Endothelial cell of umbilical vein (primary cell): ENCODE data around the gene HEATR5A. TPM values are rescaled to one million over a fixed set of nuclear protein-coding genes. Genes with fewer than 3 reads are reported as not detected.

ENCODE experiments used
- BruUV-seq: library from RNA; stranded (reverse); fragments of 400-500 nt; replicated peaks from 2 replicates; lab custom pipeline; 2021; lab: Mats Ljungman, UMichigan
- CTCF ChIA-PET: fragments of 300-600, 350-600 bp; sonication (Branson Sonifier 250); formaldehyde crosslinking; loops from one replicate; lab custom pipeline; 2021; ENCODE audit warnings: antibody characterized with exemption, inconsistent platforms; lab: Charles Lee
- POLR2A ChIA-PET: fragments of 300-600, 350-600 bp; sonication (Branson Sonifier 250); formaldehyde crosslinking; loops from one replicate; lab custom pipeline; 2021; ENCODE audit warnings: antibody characterized with exemption, inconsistent platforms; lab: Charles Lee
- DNase-seq: peaks from one replicate; pipeline ENCODE4 v3.0.0-alpha.2; 2011; ENCODE audit warnings: low read depth, low spot score
- FAIRE-seq: peaks from 2 replicates; lab custom pipeline; 2011; peaks lifted over from hg19 to GRCh38; lab: Jason Lieb, UNC
- H2AFZ ChIP-seq: 2 replicates; pipeline ENCODE4 v1.6.0; 2012; ENCODE audit warnings: low read depth, low read length, control low read depth, inconsistent platforms
- H3K27ac ChIP-seq: 2 replicates; pipeline ENCODE4 v1.5.1; 2011; ENCODE audit warnings: low read depth, mild to moderate bottlenecking, control low read depth, low read length, moderate library complexity; ENCODE audit not compliant: insufficient read depth
- H3K27me3 ChIP-seq, 2 experiments: 2 replicates each; pipeline versions ENCODE4 v1.6.0 to v1.6.1; 2011; ENCODE audit warnings: low read length in 2 of 2, mixed read lengths in 1 of 2; ENCODE audit not compliant: control insufficient read depth in 2 of 2, insufficient read depth in 2 of 2
- H3K36me3 ChIP-seq, 2 experiments: 2 replicates in 1 of 2; 3 replicates in 1 of 2; pipeline ENCODE4 v1.5.1; 2011; ENCODE audit warnings: low read length in 2 of 2, mild to moderate bottlenecking in 1 of 2, moderate library complexity in 1 of 2; ENCODE audit not compliant: control insufficient read depth in 2 of 2, insufficient read depth in 2 of 2; ENCODE audit errors: extremely low read depth in 1 of 2
- H3K4me1 ChIP-seq: 3 replicates; pipeline ENCODE4 v1.5.1; 2011; ENCODE audit warnings: mild to moderate bottlenecking, low read length; ENCODE audit not compliant: control insufficient read depth, insufficient read depth; ENCODE audit errors: extremely low read depth
- H3K4me2 ChIP-seq: 2 replicates; pipeline ENCODE4 v1.6.1; 2011; ENCODE audit warnings: low read length, control low read depth, mixed read lengths; ENCODE audit not compliant: insufficient read depth
- H3K4me3 ChIP-seq, 3 experiments: fragments of 200-600 bp in 1 of 3; sonication (generic), shearing (Covaris generic) in 1 of 3; replicated peaks in 1 of 3; 2 replicates each; pipeline ENCODE4 v1.5.1; 2011 to 2016; ENCODE audit warnings: control low read depth in 3 of 3, low read length in 3 of 3, mild to moderate bottlenecking in 2 of 3, inconsistent platforms in 1 of 3, low read depth in 1 of 3, moderate library complexity in 1 of 3; ENCODE audit not compliant: insufficient read depth in 1 of 3
- H3K79me2 ChIP-seq: 2 replicates; pipeline ENCODE4 v1.6.0; 2012; ENCODE audit warnings: low read length, inconsistent platforms; ENCODE audit not compliant: control insufficient read depth, insufficient read depth
- H3K9ac ChIP-seq: replicated peaks from 2 replicates; pipeline ENCODE3; 2011; ENCODE audit warnings: low read length, control low read depth; ENCODE audit not compliant: insufficient read depth; ENCODE audit errors: extremely low read depth
- H3K9me1 ChIP-seq: replicated peaks from 3 replicates; pipeline ENCODE4 v1.6.0; 2011; ENCODE audit warnings: mild to moderate bottlenecking, low read length; ENCODE audit not compliant: control insufficient read depth, insufficient read depth; ENCODE audit errors: extremely low read depth
- H3K9me3 ChIP-seq: replicated peaks from 2 replicates; pipeline ENCODE4 v1.5.1; 2012; ENCODE audit warnings: low read length, inconsistent platforms; ENCODE audit not compliant: control insufficient read depth, insufficient read depth
- H4K20me1 ChIP-seq: replicated peaks from 2 replicates; pipeline ENCODE3; 2011; ENCODE audit warnings: mild to moderate bottlenecking, low read length; ENCODE audit not compliant: control insufficient read depth, insufficient read depth; ENCODE audit errors: extremely low read depth
- CTCF ChIP-seq, 2 donors: IDR thresholded peaks; 1 replicate in 1 of 2; 2 replicates in 1 of 2; pipeline ENCODE4 v1.5.1; 2011; ENCODE audit warnings: low read length in 2 of 2, mild to moderate bottlenecking in 2 of 2, moderate library complexity in 2 of 2, control low read depth in 1 of 2, inconsistent platforms in 1 of 2, low read depth in 1 of 2; ENCODE audit not compliant: insufficient read depth in 1 of 2; ENCODE audit errors: extremely low read depth in 1 of 2
- FOS ChIP-seq: IDR thresholded peaks from 2 replicates; pipeline ENCODE4 v1.6.1; 2011; ENCODE audit warnings: mild to moderate bottlenecking, low read length, moderate library complexity, borderline replicate concordance; ENCODE audit not compliant: insufficient read depth
- GATA2 ChIP-seq: IDR thresholded peaks from 2 replicates; pipeline ENCODE4 v1.7.0; 2011; ENCODE audit warnings: low read depth, mild to moderate bottlenecking, moderate library complexity, mixed read lengths, low read length; ENCODE audit not compliant: insufficient read length, insufficient read depth
- JUN ChIP-seq: IDR thresholded peaks from 2 replicates; pipeline ENCODE4 v1.6.1; 2011; ENCODE audit warnings: borderline replicate concordance, low read depth; ENCODE audit not compliant: insufficient read length, insufficient read depth
- POLR2A ChIP-seq: IDR thresholded peaks from 2 replicates; pipeline ENCODE4 v1.6.1; 2012; ENCODE audit warnings: low read depth, mild to moderate bottlenecking, control low read depth, low read length
- POLR2AphosphoS5 ChIP-seq: IDR thresholded peaks from 2 replicates; pipeline ENCODE4 v1.6.1; 2012; ENCODE audit warnings: low read depth, mild to moderate bottlenecking, control low read depth, low read length, moderate library complexity; ENCODE audit not compliant: insufficient read depth
- dilution Hi-C: fragments of 300-500 bp; cut with MboI; formaldehyde crosslinking; loops from one replicate; pipeline ENCODE4 v1.15.0; 2019; ENCODE audit warnings: low sequenced_read_pairs; ENCODE audit not compliant: extremely low pct_ligation_motif_present
- intact Hi-C: fragments of 100-400 bp; cut with micrococcal nuclease; formaldehyde crosslinking; loops from one replicate; pipeline ENCODE4 v1.10.0; 2022
- polyA plus RNA-seq, 4 experiments: library from polyadenylated mRNA; depleted of rRNA in 3 of 4; stranded (reverse) in 3 of 4; unstranded in 1 of 4; fragments of >200 nt; gene quantifications; 2 replicates each; pipeline versions ENCODE4 v1.2.1 to v1.2.3, GENCODE V29; 2011 to 2012; ENCODE audit warnings: missing spikeins in 1 of 4
- total RNA-seq: library from RNA; stranded (reverse); gene quantifications from 2 replicates; pipeline ENCODE4 v1.2.3, GENCODE V29; 2021

The HEATR5A gene
- total and polyA plus RNA-seq, 2 donors (not counting 3 experiments of a cell fraction or from before 2014, with no cell fraction given): 12.6 to 45.3 TPM

DNA sequence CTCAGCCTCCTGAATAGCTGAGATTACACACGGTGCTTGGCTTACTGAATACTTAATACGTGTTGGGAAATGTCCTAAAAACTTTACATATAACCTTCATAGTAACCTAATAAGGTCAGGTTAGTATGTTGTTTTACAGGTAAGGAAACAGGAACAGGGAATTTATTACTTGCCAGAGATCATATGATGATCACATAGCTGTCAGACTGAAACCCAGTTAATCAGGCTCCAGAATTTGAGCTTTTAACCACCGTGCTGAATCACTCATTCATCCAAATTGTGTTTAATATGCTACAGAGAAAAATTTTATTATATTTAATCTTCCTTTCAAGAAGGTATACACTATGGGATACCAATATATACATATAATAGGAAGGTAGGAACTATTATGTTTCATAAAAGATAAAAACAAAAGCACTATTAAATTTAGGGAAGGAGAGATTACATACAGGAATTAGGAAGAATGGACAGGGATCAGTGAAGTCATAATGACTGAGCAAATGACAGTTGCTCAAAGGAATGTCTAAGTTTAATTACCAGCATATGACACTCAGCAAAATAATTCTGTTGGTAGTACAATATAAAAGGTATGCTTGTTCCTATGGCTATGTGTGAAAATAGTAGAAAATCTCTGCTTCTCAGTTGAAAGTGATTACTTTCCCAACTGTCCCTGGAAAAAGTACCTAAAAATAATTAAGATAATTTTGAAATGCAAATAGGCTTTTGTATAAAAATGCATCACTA is 59.3 kb downstream of the HEATR5A start:
- no TSS peak for BruUV-seq
- Histone ChIP-seq H3K36me3 (peaks cover 0 to 7% of the 10 kb centered on the region in 2 experiments), H3K9me1 (no peaks in the 10 kb centered on the region), H3K4me2 (peak overlapping the region; percentile 31), H3K4me3 (no peak overlapping the region), H3K79me2 (no peaks in the 10 kb centered on the region), H3K4me1 (peaks cover 28% of the 10 kb centered on the region), H3K9me3 (no peaks in the 10 kb centered on the region), H3K27ac (peak overlapping the region; percentile 68), H4K20me1 (no peaks in the 10 kb centered on the region), H3K9ac (peak overlapping the region; percentile 51), H2AFZ (no peak overlapping the region), H3K27me3 (no peaks in the 10 kb centered on the region)
- dilution Hi-C loops: no loop called here
- POLR2A ChIA-PET: no interaction called here
- intact Hi-C loops: loop anchor here (2.0 to 10.0 kb wide), 2 partner anchors 60 to 894 kb away; partner anchors contain the start of gene HEATR5A
- DNase-seq: peak; percentile 22
- no peak for FAIRE-seq
- TF ChIP-seq POLR2AphosphoS5: no peak
- no peak for TF ChIP-seq POLR2A
- TF ChIP-seq JUN: peak; percentile 55
- TF ChIP-seq GATA2: no peak
- TF ChIP-seq FOS: peak; percentile 43
- no peak for TF ChIP-seq CTCF (IDR thresholded peaks at IDR 0.05; ENCODE audit: extremely low read depth in 1 of 2, insufficient read depth in 1 of 2, low read depth in 1 of 2, low read length in 2 of 2)
- CTCF ChIA-PET: interaction anchor here (0.8 to 1.8 kb wide), 4 partner anchors 88 to 1199 kb away, joined by 3 to 5 read pairs (median 4); no protein-coding TSS in a partner anchor
